Body of pancreas (tissue), 4 donors: ENCODE measurements around the gene BIRC5. TPM values are rescaled to one million over a fixed set of nuclear protein-coding genes. Genes with fewer than 3 reads are reported as not detected.
"Not testable (repeated sequence)": the region's sequence is repeated elsewhere in the genome, so short reads cannot be mapped to it uniquely, and the experiment has no call there.

ENCODE experiments used
- ATAC-seq: fragments of 150-250 bp; one replicate; pipeline ENCODE4 v1.9.1; 2016
- DNase-seq, 4 donors: peaks; one replicate each; pipeline ENCODE4 v3.0.0-alpha.2; 2019
- H3K27ac ChIP-seq, 4 donors: fragments of 200-600 bp; sonication (generic); 1 replicate in 3 of 4; 2 replicates in 1 of 4; pipeline versions ENCODE4 v1.5.1 to v1.6.1; 2016 to 2019; ENCODE audit warnings: mild to moderate bottlenecking in 1 of 4, mixed read lengths in 1 of 4, moderate library complexity in 1 of 4
- H3K27me3 ChIP-seq, 2 donors: fragments of 200-600 bp; sonication (generic); one replicate each; pipeline ENCODE4 v1.6.0; 2016; ENCODE audit warnings: mild to moderate bottlenecking in 1 of 2
- H3K36me3 ChIP-seq, 2 donors: fragments of 200-600 bp; sonication (generic); replicated peaks in 1 of 2; 2 replicates each; pipeline ENCODE4 v1.5.1; 2016; ENCODE audit warnings: low read depth in 2 of 2; ENCODE audit not compliant: insufficient read depth in 1 of 2
- H3K4me1 ChIP-seq: fragments of 200-600 bp; sonication (generic); one replicate; pipeline ENCODE4 v1.6.0; 2016
- H3K4me3 ChIP-seq, 2 donors: fragments of 200-600 bp; sonication (generic); 1 replicate in 1 of 2; 2 replicates in 1 of 2; pipeline ENCODE4 v1.5.1; 2016 to 2019
- H3K9me3 ChIP-seq, 3 donors: fragments of 200-600 bp; sonication (generic); 1 replicate in 2 of 3; 2 replicates in 1 of 3; pipeline ENCODE4 v1.5.1; 2016
- CTCF ChIP-seq, 7 experiments: fragments of 450-650 bp in 4 of 7; fragments of 200-600 bp in 3 of 7; sonication (generic) in 3 of 7; IDR thresholded peaks; one replicate each; pipeline ENCODE4 v1.5.1; 2016 to 2019; ENCODE audit warnings: antibody characterized with exemption in 7 of 7
- POLR2A ChIP-seq, 3 donors: fragments of 450-650 bp; IDR thresholded peaks; one replicate each; pipeline ENCODE4 v1.6.1; 2016; ENCODE audit warnings: antibody characterized with exemption in 3 of 3, mild to moderate bottlenecking in 2 of 3
- WGBS, 2 donors: methylation state at CpG; one replicate each; pipeline ENCODE4 v1.1.5; 2017; 5-methylcytosine and 5-hydroxymethylcytosine counted together
- intact Hi-C: fragments of 100-400 bp; cut with DNase I; formaldehyde crosslinking; loops from one replicate; pipeline ENCODE4 v1.15.1; 2023
- total RNA-seq, 2 donors: library from RNA; depleted of rRNA; stranded (reverse); fragments of >200 nt; gene quantifications; one replicate each; pipeline ENCODE4 v1.1.0, GENCODE V29; 2016

BIRC5 gene
- total RNA-seq, 2 donors from 2014 or later = not detected

DNA sequence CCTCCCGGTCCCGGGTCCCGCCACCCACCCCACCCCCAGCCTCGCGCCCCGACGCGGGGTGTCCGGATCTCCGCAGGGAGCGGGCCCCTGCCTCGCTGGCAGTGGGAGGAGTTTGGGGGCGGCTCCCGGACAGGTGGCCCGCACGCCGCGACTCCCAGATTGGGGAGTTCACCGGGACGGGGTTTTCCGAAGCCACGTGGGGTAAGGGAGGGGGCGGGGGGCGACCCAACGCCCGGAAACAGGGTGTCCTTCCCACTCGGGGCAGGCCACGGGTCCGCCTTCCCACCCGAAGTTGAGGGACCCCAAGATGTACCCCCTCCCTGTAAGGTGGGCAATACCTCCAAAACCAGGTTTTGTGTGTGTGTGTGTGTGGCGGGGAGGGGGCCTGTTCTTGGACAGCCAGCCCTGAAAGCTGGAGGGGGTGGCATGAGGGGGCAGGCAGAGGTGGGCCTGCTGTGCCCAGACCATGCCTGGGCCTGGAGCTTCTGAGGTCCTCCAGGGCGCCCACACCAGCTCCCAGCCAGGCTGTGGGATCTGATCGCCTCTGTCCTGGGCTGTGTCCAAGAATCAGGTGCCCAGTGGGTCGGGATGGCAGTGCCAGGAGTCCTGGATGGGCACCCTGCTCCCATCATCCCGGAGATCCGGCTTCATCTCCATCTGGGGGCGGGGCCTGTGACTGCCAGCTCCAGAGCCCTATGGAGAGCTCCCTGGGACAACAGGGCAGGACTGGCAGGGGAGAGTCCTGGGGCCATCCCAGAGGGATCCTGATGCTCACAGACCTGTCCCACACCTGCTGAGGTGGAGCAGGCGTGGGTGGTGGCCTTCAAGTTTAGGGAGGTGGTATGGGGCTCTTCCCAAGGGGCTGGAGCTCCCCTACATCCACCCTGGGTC, 44.9 kb upstream of the BIRC5 start:
- TF ChIP-seq CTCF (IDR thresholded peaks at IDR 0.05) = no peak
- peak in 1 of 3 donors; percentile 36 for TF ChIP-seq POLR2A (IDR thresholded peaks at IDR 0.05)
- ATAC-seq = peak; percentile 65
- Histone ChIP-seq H3K4me3 (peak overlapping the region; percentile 58), H3K36me3 (no peaks in the 10 kb centered on the region), H3K4me1 (peaks cover 59% of the 10 kb centered on the region), H3K27me3 (no peaks in the 10 kb centered on the region), H3K27ac (peak overlapping the region; percentile 86 to 96 (median 91)), H3K9me3 (no peaks in the 10 kb centered on the region)
- peak; percentile 69 to 79 (median 76) for DNase-seq
- WGBS, 2 donors = 8% methylated on average over 25 of the region's 38 CpGs; no CpG with 5 or more reads in 1 of the 2 donors
- intact Hi-C loops = loop anchor here (10.0 kb wide), 1 partner anchor 54 kb away; no protein-coding TSS in a partner anchor

GRCh38 chr17:78170692-78171590, 43.1 kb upstream of the BIRC5 start:
- Histone ChIP-seq H3K36me3 (no peaks in the 10 kb centered on the region), H3K27me3 (no peaks in the 10 kb centered on the region), H3K4me1 (peaks cover 72% of the 10 kb centered on the region), H3K27ac (peak overlapping the region in 2 of 4 donors; percentile 27 to 95), H3K4me3 (no peak overlapping the region), H3K9me3 (no peaks in the 10 kb centered on the region)
- ATAC-seq = no peak
- no peak for DNase-seq
- 76 to 80% methylated on average over 11 to 30 of the region's 31 CpGs for WGBS, 2 donors
- TF ChIP-seq CTCF (IDR thresholded peaks at IDR 0.05) (no peak), POLR2A (IDR thresholded peaks at IDR 0.05) (no peak)
- intact Hi-C loops = no loop called here

GRCh38 chr17:78171591-78172248, 42.3 kb upstream of the BIRC5 start:
- H3K4me3 ChIP-seq, ATAC-seq, H3K9me3 ChIP-seq, H3K36me3 ChIP-seq, intact Hi-C loops, DNase-seq, H3K27me3 ChIP-seq: not testable (repeated sequence)
- Histone ChIP-seq H3K4me1 (peaks cover 80% of the 10 kb centered on the region), H3K27ac (peak overlapping the region in 3 of 4 donors; percentile 14 to 95 (median 27))
- 74 to 84% methylated on average over 9 to 18 of the region's 19 CpGs for WGBS, 2 donors

DNA sequence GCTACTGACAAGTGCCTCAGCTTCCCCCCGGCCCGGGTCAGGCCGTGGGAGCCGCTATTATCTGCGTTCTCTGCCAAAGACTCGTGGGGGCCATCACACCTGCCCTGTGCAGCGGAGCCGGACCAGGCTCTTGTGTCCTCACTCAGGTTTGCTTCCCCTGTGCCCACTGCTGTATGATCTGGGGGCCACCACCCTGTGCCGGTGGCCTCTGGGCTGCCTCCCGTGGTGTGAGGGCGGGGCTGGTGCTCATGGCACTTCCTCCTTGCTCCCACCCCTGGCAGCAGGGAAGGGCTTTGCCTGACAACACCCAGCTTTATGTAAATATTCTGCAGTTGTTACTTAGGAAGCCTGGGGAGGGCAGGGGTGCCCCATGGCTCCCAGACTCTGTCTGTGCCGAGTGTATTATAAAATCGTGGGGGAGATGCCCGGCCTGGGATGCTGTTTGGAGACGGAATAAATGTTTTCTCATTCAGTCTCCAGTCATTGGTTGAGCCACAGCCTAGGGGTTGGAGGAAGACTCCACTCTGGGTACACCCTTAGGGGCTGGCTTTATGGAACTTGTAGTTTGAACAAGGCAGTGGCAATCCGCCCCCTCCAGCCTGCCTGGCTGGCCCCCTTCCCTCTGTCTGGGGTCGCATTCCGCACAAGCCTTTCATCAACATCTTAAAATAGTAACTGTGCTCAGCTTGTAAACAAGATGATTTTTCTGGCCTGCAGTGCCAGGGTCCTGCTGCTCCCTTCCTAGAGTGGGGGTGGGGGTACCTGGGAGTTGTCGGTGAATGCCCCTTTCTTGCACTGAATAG, 41.6 kb upstream of the BIRC5 start:
- no peak for ATAC-seq
- H3K4me1 ChIP-seq = peaks cover 86% of the 10 kb centered on the region
- no peaks in the 10 kb centered on the region for H3K9me3 ChIP-seq
- H3K27me3 ChIP-seq = no peaks in the 10 kb centered on the region
- no peak for TF ChIP-seq POLR2A (IDR thresholded peaks at IDR 0.05)
- TF ChIP-seq CTCF (IDR thresholded peaks at IDR 0.05) = no peak
- peak in 1 of 4 donors; percentile 28 for DNase-seq
- peak overlapping the region in 3 of 4 donors; percentile 87 to 95 (median 89) for H3K27ac ChIP-seq
- 47 to 56% methylated on average over 11 to 19 of the region's 19 CpGs for WGBS, 2 donors
- no peaks in the 10 kb centered on the region for H3K36me3 ChIP-seq
- intact Hi-C loops = no loop called here
- no peak overlapping the region for H3K4me3 ChIP-seq
